HG02840 (cell line): ENCODE results near the gene PPM1E.
"Not testable (repeated sequence)": the region's sequence is repeated elsewhere in the genome, so short reads cannot be mapped to it uniquely, and the experiment has no call there.

ENCODE experiments used
- ATAC-seq: cut with Tn5 transposase; IDR thresholded peaks from one replicate; pipeline ENCODE4 v1.9.1; 2021; ENCODE audit warnings: mild to moderate bottlenecking, moderate library complexity, moderate number of reproducible peaks; ENCODE audit not compliant: unreplicated experiment, low FRiP score

PPM1E gene

DNA sequence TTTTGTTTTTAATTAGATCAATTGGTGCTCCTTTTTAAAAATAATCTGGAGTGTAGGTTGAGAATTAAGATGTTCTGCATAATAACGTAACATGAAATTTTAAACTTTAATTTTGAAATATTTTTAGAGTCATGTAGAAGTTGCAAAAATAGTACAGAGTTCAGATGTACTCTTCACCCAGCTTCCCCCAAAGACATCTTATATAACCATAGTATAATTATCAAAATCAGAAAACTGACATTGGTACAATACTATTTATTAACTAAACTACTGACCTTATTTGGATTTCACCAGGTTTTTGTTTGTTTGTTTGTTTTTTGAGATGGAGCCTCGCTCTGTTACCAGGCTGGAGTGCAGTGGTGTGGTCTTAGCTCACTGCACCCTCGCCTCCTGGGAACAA is 76.9 kb downstream of the PPM1E start:
- ATAC-seq: no peak

DNA sequence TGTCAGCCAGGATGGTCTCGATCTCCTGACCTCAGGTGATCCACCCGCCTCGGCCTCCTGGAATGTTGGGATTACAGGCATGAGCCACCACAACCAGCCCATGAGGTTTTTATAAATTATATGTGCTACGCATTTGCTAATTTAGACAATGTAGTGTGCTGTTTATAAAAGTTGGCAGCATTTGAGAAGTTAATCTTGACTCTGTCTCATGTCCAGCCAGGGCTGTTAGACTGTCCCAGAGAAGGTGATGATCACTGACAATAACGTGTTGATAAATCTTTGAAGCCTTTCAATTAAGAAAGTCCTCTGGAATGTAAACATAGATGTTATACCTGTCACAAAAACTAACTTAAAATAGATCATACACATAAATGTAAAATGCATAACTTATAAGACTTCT is 82.0 kb downstream of the PPM1E start:
- no peak for ATAC-seq

DNA sequence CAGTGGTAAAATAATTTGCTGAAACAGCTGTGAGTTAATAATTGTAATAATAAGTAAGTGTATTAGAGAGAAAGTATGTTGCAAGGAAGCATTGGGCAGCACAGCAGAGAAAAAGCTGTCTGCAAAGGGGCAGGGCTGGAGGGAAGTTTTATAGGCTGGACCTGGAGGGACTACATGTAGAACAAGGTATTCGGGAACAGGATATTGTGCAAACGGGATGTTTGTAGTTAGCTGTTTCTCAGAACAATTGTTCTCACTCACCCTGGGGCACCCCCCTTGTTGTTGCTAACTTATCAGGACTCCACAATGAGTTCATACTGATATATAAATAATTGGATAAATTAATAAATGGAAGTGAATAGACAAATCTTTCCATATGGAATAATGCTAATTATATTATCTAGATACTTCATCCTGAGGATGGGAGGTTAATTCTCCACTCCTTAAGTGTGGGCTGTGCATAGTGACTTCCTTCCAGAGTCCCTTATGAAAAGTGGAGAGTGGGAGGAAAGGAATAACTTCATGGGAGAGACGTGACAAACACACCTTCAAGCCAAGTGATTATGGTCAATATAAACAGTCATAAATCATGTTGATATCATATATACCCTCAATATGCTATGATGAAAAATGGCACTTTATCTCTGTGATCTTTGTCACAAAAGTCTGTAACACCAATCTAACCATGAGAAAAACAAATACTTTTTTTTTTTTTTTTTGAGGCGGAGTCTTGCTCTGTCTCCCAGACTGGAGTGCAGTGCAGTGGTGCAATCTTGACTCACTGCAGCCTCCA is 85.4 kb downstream of the PPM1E start:
- no peak for ATAC-seq

DNA sequence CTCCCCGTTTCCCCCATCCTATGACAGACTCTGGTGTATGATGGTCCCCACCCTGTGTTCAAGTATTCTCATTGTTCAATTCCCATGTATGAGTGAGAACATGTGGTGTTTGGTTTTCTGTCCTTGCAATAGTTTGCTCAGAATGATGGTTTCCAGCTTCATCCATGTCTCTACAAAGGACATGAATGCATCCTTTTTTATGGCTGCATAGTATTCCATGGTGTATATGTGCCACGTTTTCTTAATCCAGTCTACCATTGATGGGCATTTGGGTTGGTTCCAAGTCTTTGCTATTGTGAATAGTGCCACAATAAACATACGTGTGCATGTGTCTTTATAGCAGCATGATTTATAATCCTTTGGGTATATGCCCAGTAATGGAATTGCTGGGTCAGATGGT is 90.8 kb downstream of the PPM1E start:
- not testable (repeated sequence) for ATAC-seq

DNA sequence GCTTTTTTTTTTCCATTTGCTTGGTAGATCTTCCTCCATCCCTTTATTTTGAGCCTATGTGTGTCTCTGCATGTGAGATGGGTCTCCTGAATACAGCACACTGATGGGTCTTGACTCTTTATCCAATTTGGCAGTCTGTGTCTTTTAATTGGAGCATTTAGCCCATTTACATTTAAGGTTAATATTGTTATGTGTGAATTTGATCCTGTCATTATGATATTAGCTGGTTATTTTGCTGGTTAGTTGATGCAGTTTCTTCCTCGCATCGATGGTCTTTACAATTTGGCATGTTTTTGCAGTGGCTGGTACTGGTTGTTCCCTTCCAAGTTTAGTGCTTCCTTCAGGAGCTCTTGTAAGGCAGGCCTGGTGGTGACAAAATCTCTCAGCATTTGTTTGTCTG is 94.5 kb downstream of the PPM1E start:
- ATAC-seq: not testable (repeated sequence)

DNA sequence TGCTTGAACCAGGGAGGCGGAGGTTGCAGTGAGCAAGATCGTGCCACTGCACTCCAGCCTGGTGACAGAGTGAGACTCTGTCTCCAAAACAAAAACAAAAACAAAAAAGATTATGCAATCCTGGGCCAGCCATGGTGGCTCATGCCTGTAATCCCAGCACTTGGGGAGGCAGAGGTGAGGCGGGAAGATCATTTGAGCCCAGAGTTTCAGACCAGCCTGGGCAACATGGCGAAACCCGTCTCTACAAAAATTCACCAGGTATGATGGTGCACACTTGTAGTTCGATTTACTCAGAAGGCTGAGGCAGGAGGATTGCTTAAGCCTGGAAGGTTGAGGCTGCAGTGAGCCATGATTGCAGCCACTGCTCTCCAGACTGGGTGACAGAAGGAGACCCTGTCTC is 109.6 kb downstream of the PPM1E start:
- no peak for ATAC-seq

DNA sequence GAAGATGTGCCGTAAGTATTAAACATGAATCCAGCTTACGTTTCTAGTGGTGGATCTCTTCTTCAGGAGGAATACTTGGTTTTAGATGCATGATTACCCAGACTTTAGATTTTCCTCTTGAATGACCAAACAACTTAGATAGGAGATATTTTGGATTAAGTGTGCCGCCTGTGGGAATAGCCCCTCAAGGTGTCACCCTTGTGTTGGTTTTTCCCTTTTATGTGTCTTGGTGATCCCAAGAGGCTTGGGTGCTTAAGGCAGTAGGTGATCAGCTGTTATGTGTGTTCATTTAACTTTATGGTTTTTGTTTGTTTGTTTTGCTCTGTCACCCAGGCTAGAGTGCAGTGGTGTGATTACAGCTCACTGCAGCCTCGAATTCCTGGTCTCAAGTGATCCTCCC is 115.1 kb downstream of the PPM1E start:
- ATAC-seq: no peak

DNA sequence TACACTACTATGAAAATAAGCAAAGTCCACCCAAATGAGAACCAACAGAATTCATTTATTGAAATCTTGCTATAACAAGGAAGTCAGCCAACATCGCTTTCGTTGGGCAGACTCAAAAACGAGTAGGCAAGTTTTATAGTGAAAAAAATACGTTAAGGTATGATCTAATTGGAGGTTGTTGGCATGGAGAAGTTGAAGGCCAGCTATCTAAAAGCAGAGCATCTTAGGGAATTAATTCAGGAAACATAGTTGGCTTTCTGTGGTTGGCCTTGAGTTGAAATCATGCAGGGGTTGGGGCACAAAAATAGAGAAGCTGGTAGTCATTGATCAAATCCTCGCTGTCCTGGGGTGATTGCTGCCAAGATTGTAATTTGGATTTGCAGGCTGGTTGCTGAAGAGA is 118.3 kb downstream of the PPM1E start:
- ATAC-seq: no peak

DNA sequence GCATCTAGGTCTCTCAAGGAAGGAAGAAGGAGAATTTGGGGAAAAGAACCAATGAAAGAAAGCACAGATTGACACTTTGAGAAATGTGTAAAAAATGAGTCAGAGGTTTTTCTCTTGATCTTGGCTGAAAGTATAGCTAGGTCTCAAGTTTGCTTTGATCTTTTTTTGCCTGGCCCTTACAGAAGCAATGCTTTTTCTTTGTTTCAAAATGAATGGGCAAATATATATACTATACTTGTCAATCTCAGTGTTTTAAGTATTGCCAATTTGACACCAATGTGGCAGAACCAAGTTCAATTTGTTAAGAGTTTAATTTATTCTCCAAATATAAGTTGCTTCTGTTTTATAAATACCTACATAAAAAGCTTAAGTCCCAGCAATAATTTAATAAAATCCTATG is 119.6 kb downstream of the PPM1E start:
- ATAC-seq: no peak

DNA sequence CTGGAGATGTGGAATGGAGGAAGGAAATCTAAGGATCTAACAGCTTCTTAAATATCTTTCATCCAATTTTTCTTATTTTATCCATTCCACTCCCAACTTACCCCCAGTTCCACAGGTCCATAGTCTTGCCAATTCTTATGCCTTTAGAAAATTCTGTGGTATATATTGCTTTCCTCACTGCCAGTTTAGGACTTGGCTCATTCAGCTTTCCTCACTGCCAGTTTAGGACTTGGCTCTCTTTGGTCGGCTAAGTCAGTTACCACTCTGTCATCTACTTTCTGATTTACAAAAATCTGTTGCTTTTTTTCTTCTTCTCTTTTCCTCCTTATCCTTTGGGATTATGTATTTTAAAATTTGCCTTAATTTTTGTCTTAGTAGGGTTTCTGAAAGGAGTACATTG is 128.5 kb downstream of the PPM1E start:
- ATAC-seq: no peak

DNA sequence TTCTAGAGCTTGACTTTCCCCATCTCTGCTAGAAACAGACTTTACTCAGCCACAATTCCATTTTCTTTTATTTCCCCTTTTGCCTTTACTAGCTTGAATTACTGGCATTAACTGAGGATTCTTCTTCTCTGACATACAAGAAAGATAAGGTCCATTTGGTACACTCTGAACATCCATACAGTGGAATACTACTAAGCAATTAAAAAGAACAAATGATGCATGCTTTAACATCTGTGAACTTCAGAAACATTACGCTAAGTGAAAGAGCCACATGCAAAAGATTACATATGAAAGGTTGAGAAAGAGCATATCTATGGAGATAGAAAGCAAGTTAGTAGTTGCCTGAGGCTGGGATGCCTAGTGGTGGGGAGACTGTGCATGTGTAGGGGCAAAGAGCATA is 130.9 kb downstream of the PPM1E start:
- ATAC-seq: no peak

DNA sequence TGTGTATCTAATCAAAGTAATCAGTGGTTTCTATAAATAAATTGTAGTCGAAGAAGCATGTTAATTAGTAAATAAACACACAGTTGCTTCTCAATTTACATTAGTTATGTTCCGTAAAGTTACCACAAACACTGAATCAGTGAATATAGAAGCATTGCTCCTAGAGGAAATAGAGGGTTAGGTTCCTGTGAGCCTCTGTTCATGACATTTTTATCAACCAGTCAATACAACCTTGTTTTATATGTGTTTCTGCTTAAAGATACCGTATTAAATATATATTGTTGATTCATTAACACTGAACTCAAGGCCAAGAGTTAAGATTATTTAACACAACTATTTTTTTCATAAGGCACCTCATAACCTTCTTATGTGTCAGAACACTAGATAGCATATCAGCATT is 134.3 kb downstream of the PPM1E start:
- ATAC-seq: no peak

DNA sequence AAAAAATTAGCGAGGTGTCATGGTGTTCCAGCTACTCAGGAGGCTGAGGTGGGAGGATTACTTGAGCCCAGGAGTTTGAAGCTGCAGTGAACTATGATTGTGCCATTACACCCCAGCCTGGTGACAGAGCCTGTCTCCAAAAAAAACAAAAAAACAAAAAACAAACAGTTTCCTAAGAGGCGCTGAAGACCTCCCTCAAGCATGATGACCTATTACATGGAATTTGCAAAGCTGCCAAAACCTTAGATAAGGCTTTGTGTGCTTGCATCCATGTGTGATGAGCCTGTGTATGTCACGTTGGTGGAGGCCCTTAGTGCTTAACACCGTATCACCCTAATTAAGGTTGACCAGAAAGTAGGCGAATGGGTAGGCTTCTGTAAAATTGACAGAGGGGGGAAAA is 143.5 kb downstream of the PPM1E start:
- ATAC-seq: no peak

DNA sequence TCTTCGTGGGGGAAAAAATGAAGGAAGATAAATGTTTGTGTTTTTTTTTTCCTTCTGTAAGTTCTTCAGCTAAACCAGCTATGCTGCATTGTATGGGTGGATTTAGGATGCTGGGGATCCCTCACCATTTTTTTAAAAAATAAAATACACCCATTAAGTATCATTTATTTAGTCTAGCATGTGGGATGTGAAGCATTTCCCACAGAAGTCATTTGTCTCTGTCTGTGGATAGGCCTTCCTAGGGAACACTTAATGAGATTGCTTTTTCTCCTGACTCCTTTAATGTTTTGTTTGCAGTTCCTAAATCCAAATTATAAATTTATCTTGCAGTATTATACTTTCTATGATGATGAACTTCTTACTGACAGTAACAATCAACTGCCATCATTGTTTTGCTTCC is 146.7 kb downstream of the PPM1E start:
- ATAC-seq: no peak

DNA sequence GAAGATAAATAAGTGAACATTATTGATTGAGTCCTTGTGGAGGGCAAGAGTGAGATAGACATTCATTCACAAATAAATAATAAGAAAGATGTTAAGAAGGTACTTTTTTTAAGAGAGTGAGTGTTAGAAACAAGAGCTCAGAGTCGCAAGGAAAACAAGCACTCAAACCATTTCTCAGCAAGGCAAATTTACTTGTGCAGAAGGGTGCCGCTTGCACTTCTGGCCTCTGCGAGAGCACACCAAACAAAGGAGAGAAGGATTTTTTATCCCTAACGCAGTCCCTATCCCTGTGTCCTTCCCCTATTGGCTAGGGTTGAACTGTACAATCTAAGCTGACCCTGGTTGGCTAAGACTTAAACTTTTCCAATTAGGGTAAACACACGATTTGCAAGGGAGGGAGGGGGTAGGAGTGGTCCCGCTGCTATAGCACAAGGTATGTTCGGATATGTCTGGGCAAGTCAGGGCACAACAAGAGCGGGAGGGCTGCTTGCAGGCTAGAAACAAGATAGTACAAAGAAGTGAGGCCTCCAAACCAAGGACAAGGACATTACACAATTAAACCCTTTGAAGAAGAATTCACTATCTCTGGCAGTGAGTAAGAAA is 156.2 kb downstream of the PPM1E start:
- no peak for ATAC-seq

DNA sequence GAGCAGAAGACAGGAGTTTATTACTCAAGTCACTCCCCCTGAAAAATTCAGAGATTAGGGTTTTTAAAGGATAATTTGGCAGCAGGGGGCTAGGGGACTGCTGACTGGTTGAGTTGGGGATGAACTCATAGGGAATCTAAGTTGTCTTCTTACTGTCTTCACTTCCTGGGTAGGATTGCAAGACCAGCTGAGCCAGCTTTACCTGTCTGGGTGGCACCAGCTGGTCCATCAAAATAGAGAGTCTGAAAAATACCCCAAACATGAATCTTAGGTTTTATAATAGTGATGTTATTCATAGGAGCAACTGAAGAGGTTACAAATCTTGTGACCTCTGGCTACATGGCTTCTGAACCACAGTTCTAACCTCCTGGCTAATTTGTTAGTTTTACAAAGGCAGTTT is 157.9 kb downstream of the PPM1E start:
- no peak for ATAC-seq

DNA sequence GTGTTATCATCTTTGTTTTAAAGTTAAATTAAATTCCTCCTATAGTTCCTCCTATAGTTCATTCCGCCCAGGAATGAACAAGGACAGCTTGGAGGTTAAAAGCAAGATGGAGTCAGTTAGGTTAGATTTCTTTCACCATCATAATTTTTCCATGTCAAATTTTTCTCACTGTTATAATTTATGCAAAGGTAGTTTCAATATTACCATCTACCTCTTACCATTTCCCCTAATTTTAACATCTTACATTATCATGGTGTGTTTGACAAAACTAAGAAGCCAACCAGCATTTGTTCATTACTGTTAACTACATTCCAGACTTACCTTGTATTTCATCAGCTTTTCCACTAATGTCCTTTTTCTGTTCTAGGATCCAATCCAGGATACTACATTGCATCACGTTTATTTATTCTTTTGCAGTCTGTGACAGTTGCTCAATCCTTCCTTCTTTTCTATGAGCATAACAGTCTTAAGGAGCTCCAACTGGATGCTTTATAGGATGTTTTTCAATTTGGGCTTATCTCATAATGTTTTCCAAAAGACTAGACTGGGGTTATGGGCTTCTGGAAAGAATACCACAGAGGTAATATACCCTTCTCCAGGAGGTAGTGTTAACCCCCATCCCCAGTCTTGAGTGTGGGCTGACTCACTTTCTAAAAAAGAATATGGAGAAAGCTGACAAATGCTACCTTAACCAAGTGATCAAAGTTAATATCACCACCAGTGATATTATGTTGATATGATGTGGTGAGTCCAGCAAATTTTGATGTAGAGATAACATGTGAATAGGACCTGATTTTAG is 158.5 kb downstream of the PPM1E start:
- ATAC-seq: no peak

DNA sequence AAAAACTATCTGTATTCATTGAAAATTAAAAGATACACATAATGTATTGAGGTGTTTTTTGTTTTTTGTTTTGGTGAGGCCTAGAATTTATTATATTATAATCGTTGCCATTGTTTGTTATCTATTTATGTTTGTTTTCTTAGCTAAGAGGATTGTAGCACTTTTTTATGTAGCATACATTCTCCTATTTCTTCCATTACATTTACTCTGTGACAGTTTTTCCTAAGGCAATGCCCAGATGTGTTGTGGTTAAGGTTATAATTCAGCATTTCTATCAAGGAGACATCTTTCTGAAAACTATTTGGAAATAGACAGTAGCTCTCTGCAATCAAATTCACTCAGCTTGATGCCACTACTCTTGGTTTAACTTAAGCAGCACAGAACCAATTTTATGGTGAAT is 161.6 kb downstream of the PPM1E start:
- no peak for ATAC-seq

DNA sequence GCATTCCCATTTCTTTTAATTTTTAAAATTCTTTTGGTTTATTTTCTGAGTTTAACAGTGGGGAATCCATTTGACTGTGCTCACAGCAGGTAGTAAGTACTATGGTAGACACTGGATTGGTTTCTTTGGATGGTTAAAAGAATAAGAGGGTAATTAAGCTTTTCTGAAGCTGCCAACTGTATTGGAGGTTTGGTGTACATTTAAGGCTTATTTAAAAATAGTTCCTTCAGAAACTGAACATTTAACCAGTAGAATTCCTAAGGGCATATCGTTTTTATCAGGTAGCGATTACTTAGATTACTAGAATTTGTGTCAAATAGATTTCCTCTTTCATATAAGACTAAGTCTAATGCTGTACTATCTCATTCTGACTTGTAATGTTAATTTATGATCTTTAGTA is 162.4 kb downstream of the PPM1E start:
- no peak for ATAC-seq

DNA sequence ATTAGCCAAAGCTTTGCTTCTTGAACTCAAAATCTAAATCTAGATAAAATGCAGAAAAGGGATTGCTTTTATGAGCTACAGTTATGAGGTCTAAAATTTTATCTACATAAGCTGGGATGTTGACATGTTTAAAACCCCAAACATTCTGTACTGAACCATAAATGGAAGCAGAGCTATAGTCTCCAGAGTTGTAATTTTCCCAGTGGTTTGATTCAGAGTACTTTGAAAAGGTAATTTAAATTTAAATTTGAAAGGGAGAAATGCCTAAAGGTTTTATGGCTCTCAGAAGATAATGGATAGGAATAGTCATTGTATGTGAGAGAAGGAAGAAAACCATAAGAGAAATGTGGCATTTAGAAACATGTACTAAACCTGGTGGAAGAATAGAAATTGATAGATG is 163.2 kb downstream of the PPM1E start:
- no peak for ATAC-seq

DNA sequence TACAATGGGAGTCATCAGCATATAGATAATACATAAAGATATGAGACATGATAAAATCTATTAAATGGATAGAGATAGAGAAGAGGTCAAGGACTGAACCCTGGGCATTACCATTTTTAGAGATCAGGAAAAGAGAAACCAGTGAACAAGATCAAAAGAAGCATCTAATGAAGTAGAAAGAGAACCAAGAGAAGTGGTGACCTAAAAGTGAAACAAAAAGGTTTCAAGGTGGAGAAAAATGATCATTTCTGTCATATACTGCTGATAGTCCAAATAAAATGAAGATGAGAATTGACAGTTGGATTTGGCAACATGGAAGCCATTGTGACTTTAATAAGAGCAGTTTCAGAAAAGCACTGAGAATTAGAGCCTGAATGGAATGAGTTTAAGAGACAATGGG is 165.1 kb downstream of the PPM1E start:
- ATAC-seq: no peak

DNA sequence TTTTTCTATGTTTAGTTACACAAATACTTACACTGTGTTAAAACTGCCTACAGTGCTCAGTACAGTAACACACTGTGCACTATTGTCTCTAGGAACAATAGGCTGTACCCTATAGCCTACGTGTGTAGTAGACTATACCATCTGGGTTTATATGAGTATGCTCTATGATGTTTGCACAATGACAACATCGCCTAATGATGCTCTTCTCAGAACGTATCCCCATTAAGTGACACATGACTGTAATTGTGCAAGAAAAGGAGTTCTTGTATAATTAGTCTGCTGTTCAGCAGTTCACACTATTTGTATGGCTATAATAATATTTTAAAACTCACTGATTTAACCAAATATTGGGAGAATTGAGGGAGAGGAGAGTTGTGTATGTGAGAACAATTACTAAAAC is 177.3 kb downstream of the PPM1E start:
- ATAC-seq: no peak
